Measurements from ENCODE around the gene CTH.
A peak's percentile ranks its signal among the peaks of the same experiment; 100 is the strongest.

DNA sequence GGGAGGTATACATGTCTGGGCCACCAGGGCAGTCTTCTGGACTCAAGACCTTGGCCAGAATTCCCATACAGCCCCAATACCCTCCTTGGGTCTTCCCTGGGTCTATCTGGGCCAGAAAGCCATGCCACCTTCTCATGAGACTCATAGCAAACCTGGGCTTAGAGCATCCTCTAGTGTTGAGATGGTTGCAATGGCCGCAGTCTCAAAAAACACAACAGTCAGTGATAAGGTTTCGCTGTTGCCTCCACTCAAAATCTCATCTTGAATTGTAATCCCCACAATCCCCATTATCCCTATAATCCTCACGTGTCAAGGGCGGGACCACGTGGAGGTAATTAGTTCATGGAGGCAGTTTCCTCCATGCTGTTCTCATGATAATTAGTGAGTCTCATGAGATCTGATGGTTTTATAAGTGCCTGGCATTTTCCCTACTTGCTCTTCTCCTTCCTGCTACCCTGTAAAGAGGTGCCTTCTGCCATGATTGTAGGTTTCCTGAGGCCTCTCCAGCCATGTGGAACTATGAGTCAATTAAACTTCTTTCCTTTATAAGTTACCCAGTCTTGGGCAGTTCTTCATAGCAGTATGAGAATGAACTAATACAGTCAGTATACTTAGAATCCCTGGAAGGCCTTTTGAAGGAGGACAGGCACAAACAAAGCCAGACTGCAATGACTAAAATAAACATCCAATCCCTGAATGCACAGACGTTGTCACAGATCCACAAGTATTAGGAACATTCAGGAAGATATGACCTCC lies 77.0 kb downstream of the CTH start:
- TF ChIP-seq CTCF (IDR thresholded peaks at IDR 0.05) (peak; percentile 22 to 70 (median 56)), POLR2A (IDR thresholded peaks at IDR 0.05) (no peak)
